ENCODE results near the gene USP54. TPM values are rescaled to one million over a fixed set of nuclear protein-coding genes. Genes with fewer than 3 reads are reported as not detected.

USP54 gene
- total and polyA plus RNA-seq, 2 of the 13 experiments (the other 11 are each of a cell fraction or from before 2014, with no cell fraction given), result 18.1 to 25.0 TPM

- TF ChIP-seq ZHX2 (IDR thresholded peaks at IDR 0.05; ENCODE audit: low read depth), result no peak
- no peak for TF ChIP-seq ZHX2 (CRISPR knock-in tag; IDR thresholded peaks at IDR 0.05; ENCODE audit: borderline replicate concordance)
- TF ChIP-seq ZBTB14 (CRISPR knock-in tag; IDR thresholded peaks at IDR 0.05), result no peak
- TF ChIP-seq THAP8 (CRISPR knock-in tag; IDR thresholded peaks at IDR 0.05; ENCODE audit: borderline replicate concordance), result no peak
- TF ChIP-seq TARDBP (CRISPR knock-in tag; IDR thresholded peaks at IDR 0.05), result no peak
- TF ChIP-seq ZNF737 (CRISPR knock-in tag; IDR thresholded peaks at IDR 0.05; ENCODE audit: borderline replicate concordance), result no peak
- TF ChIP-seq ZNF34 (CRISPR knock-in tag; IDR thresholded peaks at IDR 0.05; ENCODE audit: borderline replicate concordance), result no peak
- no peak for TF ChIP-seq ZNF180 (CRISPR knock-in tag; IDR thresholded peaks at IDR 0.05; ENCODE audit: borderline replicate concordance, low read depth)
- no peak for TF ChIP-seq PHF20 (CRISPR knock-in tag; IDR thresholded peaks at IDR 0.05)
Measured at GRCh38 chr10:73634421-73634820, 43.3 kb upstream of the USP54 start (continued).
